Kidney (tissue), 14 donors: Measurements from ENCODE around the gene ASTN2. TPM values are rescaled to one million over a fixed set of nuclear protein-coding genes. Genes with fewer than 3 reads are reported as not detected.

Source experiments
- DNase-seq, 5 donors: peaks; one replicate each; pipeline ENCODE4 v3.0.0-alpha.2; 2013 to 2020
- FAIRE-seq: peaks from 2 replicates; lab custom pipeline; 2012; peaks lifted over from hg19 to GRCh38; lab: Jason Lieb, UNC
- H3K27ac ChIP-seq, 2 donors: one replicate each; pipeline ENCODE4 v1.7.0; 2013; ENCODE audit warnings: low read depth in 2 of 2, low read length in 2 of 2, inconsistent platforms in 1 of 2
- H3K27me3 ChIP-seq: one replicate; pipeline ENCODE4 v1.7.1; 2013; ENCODE audit warnings: low read length, inconsistent platforms; ENCODE audit not compliant: control insufficient read depth, insufficient read depth
- H3K36me3 ChIP-seq, 3 donors: one replicate each; pipeline versions ENCODE4 v1.7.0 to v1.7.1; 2013; ENCODE audit warnings: low read length in 3 of 3, control low read depth in 1 of 3, inconsistent platforms in 1 of 3; ENCODE audit not compliant: insufficient read depth in 3 of 3, control insufficient read depth in 2 of 3
- H3K4me1 ChIP-seq, 3 donors: one replicate each; pipeline versions ENCODE4 v1.7.0 to v1.7.1; 2013; ENCODE audit warnings: low read length in 3 of 3, inconsistent platforms in 1 of 3, low read depth in 1 of 3; ENCODE audit not compliant: control insufficient read depth in 2 of 3, insufficient read depth in 2 of 3
- H3K4me3 ChIP-seq, 3 donors: one replicate each; pipeline versions ENCODE4 v1.7.0 to v1.8.1; 2013; ENCODE audit warnings: low read length in 3 of 3, control low read depth in 1 of 3, inconsistent platforms in 1 of 3
- H3K9ac ChIP-seq, 3 donors: one replicate each; pipeline versions ENCODE4 v1.7.0 to v1.7.1; 2013; ENCODE audit warnings: low read length in 3 of 3, control low read depth in 1 of 3, inconsistent platforms in 1 of 3
- H3K9me3 ChIP-seq, 3 donors: one replicate each; pipeline versions ENCODE4 v1.7.0 to v1.7.1; 2013; ENCODE audit warnings: low read length in 3 of 3, control low read depth in 1 of 3, inconsistent platforms in 1 of 3; ENCODE audit not compliant: control insufficient read depth in 2 of 3, insufficient read depth in 1 of 3
- CTCF ChIP-seq: IDR thresholded peaks from 3 replicates; pipeline ENCODE4 v1.5.1; 2012; ENCODE audit warnings: mild to moderate bottlenecking, moderate library complexity, borderline replicate concordance; ENCODE audit not compliant: insufficient read depth; ENCODE audit errors: extremely low read depth
- intact Hi-C: fragments of 100-400 bp; cut with DNase I; formaldehyde crosslinking; loops from one replicate; pipeline ENCODE4 v1.11.1; 2022
- polyA plus RNA-seq: library from polyadenylated mRNA; stranded (reverse); fragments of 350-450 nt; fragmentation: Illumina TruSeq; extraction: RNeasy Lipid Tissue Mini Kit (QIAGEN cat#74804); gene quantifications from one replicate; pipeline ENCODE4 v1.2.3, GENCODE V29; 2014; ENCODE audit warnings: low read depth, low replicate concordance; ENCODE audit not compliant: insufficient read depth
- total RNA-seq: library from RNA; stranded (reverse); fragmentation: NEBNext Ultra II Directional; extraction: Animal tissue kit (Norgen Biotek cat#: 25700); gene quantifications from one replicate; pipeline ENCODE4 v1.2.1, GENCODE V29; 2021
- donor health status: control.
- donor health status: control.
- donor health status: control.
- donor health status: control.
- donor health status: control.
- donor health status: DM: yes; HTN: yes; CAD: no.
- donor health status: Normal renal cell carcinoma (clear cell type).

The ASTN2 gene
- total and polyA plus RNA-seq, 2 donors from 2014 or later, result 7.6 to 11.5 TPM

- intact Hi-C loops, result no loop called here
- FAIRE-seq, result no peak
- H3K9ac ChIP-seq, result no peak overlapping the region
- H3K4me3 ChIP-seq, result no peak overlapping the region
- no peaks in the 10 kb centered on the region for H3K27me3 ChIP-seq
- no peak overlapping the region for H3K27ac ChIP-seq
- H3K9me3 ChIP-seq, result no peaks in the 10 kb centered on the region
- DNase-seq, result no peak
- no peaks in the 10 kb centered on the region for H3K4me1 ChIP-seq
- no peak for TF ChIP-seq CTCF
- no peaks in the 10 kb centered on the region for H3K36me3 ChIP-seq
These were observed 414.0 kb downstream of the ASTN2 start for GRCh38 chr9:117000834-117001233.

- Histone ChIP-seq H3K27me3 (no peaks in the 10 kb centered on the region), H3K36me3 (no peaks in the 10 kb centered on the region), H3K4me3 (no peak overlapping the region), H3K9me3 (no peaks in the 10 kb centered on the region), H3K27ac (no peak overlapping the region), H3K4me1 (no peaks in the 10 kb centered on the region), H3K9ac (no peak overlapping the region)
- FAIRE-seq (no peak), DNase-seq (no peak)
- TF ChIP-seq CTCF, result no peak
- intact Hi-C loops, result no loop called here
These were observed 414.6 kb downstream of the ASTN2 start for GRCh38 chr9:117000196-117000723.

DNA sequence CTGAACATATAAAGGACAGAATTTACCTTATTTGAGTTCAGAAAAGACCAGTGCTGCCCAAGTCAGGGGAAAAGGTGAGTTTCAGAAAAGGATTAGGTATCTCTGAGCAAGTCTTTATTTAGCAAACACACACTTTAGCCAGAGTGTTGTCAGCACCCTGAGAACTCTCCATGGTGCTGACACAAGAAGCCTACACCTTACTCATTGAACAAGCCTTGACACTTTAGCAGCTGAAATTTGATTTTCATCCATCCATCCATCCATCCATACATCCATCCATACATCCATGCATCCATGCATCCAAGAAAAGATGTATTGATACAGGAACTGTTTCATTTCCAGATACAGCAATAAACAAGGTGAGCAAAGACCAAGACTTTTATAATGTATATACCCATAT, 416.6 kb downstream of the ASTN2 start:
- Histone ChIP-seq H3K4me3 (no peak overlapping the region), H3K4me1 (no peaks in the 10 kb centered on the region), H3K27ac (no peak overlapping the region), H3K9ac (no peak overlapping the region), H3K9me3 (no peaks in the 10 kb centered on the region), H3K27me3 (no peaks in the 10 kb centered on the region), H3K36me3 (no peaks in the 10 kb centered on the region)
- DNase-seq, result peak in 3 of 5 donors; percentile 41 to 81 (median 60)
- intact Hi-C loops, result no loop called here
- FAIRE-seq, result no peak
- TF ChIP-seq CTCF, result no peak

DNA sequence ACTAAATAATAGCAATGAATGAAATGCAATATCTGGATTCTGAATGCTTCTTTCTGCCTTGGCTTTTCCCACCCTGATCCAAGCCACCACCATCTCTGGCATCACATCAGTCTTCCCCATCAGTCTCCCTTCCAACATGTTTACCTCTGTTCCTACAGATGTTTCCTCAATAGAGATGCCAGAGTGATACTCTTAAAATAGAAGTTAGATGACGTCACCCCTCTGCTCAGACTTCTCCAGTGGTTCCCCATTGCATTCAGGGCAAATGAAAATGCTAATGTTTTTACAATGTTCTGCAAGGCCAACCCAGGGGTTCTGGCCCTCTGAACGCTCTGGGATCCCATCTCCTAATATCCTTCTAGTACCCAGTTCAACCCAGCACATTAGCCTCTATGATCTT, 422.0 kb downstream of the ASTN2 start:
- DNase-seq (no peak), FAIRE-seq (no peak)
- H3K27ac ChIP-seq, result no peak overlapping the region
- no peaks in the 10 kb centered on the region for H3K4me1 ChIP-seq
- no peaks in the 10 kb centered on the region for H3K27me3 ChIP-seq
- TF ChIP-seq CTCF, result no peak
- no peak overlapping the region for H3K4me3 ChIP-seq
- no peaks in the 10 kb centered on the region for H3K36me3 ChIP-seq
- intact Hi-C loops, result no loop called here
- H3K9me3 ChIP-seq, result no peaks in the 10 kb centered on the region
- no peak overlapping the region for H3K9ac ChIP-seq
